Hippocampal formation (tissue), 2 donors: ENCODE results near the gene CDC26.
"Not testable (repeated sequence)": the region's sequence is repeated elsewhere in the genome, so short reads cannot be mapped to it uniquely, and the experiment has no call there.

Experiments
- DNase-seq, 2 donors: peaks; one replicate each; lab custom pipeline; 2025; lab: John Stamatoyannopoulos, UW

Gene CDC26

DNA sequence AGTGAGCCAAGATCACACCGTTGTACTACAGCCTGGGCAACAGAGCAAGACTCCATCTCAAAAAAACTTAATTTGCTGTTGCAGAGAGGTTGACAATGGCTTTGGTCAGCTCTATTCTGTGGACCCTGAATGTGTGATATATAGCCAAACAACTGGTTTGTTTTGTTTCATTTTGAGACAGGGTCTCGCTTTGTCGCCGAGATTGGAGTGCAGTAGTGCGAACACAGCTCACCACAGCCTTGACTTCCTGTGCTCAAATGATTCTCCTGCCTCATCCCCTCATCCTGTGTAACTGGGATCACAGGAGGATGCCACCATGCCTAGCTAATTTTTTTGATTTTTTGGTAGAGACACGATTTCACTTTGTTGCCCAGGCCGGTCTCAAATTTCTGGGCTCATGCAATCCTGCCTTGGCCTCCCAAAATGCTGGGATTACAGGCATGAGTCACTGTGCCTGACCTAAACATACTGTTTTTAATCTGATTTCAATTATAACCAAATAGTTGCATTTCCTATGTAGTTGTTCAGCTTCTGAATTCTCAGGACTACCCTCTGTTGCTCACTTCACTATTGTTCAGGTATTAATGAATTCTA is 18.0 kb upstream of the CDC26 start:
- DNase-seq, result no peak

DNA sequence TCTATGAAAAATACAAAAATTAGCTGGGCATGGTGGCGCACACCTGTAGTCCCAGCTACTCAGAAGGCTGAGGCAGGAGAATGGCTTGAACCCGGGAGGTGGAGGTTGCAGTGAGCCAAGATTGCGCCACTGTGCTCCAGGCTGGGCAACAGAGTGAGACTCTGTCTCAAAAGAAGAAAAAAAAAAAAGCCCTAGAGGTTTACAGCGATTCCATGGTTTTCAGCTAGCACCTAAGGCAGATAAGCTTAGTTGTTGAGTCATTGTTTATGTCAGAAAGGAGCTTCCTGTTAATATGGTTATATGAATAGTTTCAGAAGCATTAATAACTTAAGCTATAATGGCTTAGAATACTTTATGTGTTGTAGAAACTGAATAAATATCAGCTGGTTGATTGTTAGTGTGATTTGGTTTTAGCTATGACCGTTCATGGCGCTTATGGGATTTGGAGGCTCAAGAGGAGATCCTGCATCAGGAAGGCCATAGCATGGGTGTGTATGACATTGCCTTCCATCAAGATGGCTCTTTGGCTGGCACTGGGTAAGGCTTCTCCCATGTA is 14.8 kb upstream of the CDC26 start:
- DNase-seq, result no peak

GRCh38 chr9:113289091-113289490 is 13.7 kb upstream of the CDC26 start:
- DNase-seq, result no peak

DNA sequence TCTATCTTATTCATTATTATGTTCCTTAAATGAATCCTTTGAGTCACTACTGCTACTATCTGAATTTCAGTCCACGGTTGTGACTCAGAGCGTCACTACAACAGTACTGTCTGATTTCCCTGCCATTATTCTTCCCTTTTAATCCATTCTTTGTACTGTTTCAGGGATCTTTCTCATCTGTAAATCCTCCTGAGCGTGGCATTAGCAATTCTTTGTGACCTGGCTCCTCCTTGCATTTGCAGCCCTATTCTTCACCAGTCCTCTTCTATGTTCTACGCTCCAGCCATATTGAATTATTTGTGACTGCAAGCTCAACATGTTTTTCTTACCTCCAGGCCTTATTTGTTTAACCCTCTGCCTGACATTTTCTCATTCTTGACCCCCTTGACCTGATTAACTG is 6.0 kb upstream of the CDC26 start:
- DNase-seq, result no peak

DNA sequence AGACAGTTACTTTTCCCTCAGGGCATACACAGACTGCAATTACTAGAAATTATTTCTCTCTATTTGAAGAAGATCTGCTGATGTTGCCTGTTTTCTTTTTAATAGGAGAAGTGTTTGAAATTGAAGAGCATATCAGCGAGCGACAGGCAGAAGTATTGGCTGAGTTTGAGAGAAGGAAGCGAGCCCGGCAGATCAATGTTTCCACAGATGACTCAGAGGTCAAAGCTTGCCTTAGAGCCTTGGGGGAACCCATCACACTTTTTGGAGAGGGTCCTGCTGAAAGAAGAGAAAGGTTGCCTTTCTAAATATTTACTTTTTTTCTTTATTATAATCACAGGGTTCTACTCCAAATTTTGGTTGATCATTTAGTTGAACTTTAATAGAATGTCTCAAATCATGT is 3.5 kb upstream of the CDC26 start:
- no peak for DNase-seq

GRCh38 chr9:113274474-113275156 is 757 bp downstream of the CDC26 start:
- DNase-seq, result peak in 1 of 2 donors; percentile 74

GRCh38 chr9:113269871-113270270 is 5.5 kb downstream of the CDC26 start:
- no peak for DNase-seq

DNA sequence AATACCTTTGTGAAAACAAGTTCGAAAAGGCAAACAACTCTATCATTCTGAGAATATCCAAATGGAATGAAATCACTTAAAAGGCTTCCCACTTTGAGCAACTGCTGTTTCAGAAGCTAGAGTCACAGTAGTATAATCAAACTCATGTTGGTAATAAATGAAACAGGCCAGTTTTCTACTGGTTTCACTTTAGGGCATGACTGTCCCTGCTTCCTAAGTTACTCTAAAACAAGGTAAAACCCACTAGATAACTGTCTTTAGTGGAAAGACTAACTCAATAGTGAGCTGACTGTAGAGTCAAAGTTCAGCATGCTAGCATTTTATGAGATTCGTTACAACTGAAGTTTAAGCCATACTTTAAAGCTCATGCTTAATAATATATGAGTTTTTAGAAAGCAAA is 6.0 kb downstream of the CDC26 start:
- no peak for DNase-seq

DNA sequence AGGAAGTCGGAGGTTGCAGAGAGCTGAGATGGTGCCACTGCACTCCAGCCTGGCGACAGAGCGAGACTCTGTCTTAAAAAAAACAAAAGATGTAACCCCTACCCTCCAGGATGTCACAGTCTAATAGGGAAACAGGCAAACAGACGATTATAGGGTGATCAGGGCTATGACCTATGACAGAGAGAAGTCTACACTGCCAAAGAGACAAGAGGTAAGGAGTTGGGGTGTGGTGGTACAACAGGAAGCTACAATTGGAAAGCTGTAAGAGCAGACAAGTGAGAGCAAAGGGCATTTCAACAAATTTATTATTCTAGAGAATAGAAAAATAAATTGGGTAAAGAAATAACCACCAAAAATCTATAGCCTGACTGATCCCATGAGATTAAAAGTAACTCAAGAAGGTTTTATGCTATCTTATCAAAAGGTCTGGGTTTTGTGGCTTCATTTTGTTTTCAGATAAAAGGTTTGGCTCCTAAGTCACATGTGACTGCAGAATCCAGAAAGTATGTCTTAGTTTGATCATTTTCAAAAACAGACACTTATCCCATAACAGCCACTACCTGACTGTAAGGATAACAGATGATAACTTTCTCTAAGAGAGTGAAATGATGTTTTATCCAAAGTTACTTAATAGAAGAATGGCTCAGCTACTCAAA is 7.3 kb downstream of the CDC26 start:
- no peak for DNase-seq

DNA sequence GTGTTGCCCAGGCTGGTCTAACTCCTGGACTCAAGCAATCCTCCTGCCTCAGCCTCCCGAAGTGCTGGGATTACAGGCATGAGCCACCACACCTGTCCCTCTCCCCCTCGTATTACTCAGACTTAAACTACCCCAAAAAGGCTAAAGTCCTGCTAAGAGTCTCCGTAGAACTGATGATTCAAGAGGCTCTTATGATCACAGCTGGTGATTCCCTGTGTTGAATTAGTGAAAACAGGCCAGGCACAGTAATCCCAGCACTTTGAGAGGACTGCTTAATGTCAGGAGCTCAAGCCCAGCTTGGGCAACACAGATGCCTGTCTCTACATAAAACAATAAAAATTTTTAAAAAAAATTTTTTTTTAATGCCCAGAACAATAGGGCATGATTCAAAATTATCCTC is 9.2 kb downstream of the CDC26 start:
- DNase-seq, result no peak

- no peak for DNase-seq
These were observed 13.3 kb downstream of the CDC26 start for GRCh38 chr9:113261917-113262671.

GRCh38 chr9:113258282-113258681 is 17.1 kb downstream of the CDC26 start:
- DNase-seq, result no peak

- DNase-seq, result no peak
These were observed 17.5 kb downstream of the CDC26 start for GRCh38 chr9:113257863-113258262.

- DNase-seq, result no peak
These were observed 19.9 kb downstream of the CDC26 start for GRCh38 chr9:113255438-113255837.

DNA sequence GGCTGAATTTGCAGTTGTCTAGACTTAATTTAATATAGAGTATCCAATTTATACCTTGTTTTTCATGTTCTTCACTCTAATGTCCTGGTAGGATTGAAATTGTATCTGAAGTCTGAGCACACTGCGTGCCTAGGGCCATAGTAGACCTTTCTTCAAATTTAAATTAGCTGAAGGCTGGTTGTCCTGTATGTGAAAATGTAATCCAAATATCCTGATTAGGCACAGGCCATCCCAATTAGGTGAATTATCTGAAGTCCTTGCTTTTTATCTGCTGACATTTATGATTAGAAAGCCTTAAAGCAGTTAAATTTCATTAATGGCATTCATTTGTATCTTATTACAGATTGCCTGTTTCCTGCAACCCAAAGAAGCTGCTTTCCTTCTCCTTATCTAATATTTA is 20.4 kb downstream of the CDC26 start:
- DNase-seq, result no peak

DNA sequence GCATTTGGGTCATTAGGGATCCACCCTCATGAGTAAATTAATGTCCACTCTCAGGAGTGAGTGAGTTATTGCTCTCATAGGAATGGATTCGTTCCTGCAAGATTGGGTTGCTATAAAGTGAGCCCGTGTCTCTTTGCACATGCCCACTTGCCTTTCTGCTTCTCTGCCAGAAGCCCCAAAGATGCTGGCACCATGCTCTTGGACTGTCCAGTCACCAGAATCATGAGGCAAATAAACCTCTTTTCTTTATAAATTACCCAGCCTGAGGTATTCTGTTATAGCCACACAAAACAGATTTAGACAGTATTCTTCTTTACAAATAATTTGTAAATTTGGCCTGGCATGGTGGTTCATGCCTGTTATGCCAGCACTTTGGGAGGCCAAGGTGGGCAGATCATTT is 24.6 kb downstream of the CDC26 start:
- DNase-seq, result no peak

DNA sequence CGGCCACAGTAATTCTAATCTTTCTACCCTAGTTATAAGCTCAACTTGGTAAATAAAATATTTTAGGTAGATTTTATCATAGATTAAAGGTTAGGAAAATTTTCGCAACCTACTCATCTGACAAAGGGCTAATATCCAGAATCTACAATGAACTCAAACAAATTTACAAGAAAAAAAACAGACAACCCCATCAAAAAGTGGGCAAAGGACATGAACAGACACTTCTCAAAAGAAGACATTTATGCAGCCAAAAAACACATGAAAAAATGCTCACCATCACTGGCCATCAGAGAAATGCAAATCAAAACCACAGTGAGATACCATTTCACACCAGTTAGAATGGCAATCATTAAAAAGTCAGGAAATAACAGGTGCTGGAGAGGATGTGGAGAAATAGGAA is 25.7 kb downstream of the CDC26 start:
- DNase-seq, result not testable (repeated sequence)

DNA sequence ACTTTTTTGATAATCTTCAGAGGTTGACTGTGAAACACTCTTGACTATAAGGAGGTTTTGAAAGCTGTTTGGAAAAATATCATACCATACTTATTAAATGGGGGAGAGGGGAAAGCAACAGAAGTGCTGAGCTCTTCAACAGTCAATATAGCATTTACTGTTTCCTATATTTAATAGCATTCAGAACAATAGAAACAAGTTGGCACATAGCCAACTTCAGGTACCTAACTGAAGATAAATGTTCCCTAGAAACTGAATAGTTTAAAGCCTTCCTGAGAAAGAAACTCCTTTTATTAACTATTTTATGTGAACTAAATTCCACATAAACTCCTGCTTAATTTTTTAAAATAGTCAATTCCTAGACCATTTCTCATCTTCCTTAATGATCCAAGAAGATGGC is 27.7 kb downstream of the CDC26 start:
- no peak for DNase-seq

DNA sequence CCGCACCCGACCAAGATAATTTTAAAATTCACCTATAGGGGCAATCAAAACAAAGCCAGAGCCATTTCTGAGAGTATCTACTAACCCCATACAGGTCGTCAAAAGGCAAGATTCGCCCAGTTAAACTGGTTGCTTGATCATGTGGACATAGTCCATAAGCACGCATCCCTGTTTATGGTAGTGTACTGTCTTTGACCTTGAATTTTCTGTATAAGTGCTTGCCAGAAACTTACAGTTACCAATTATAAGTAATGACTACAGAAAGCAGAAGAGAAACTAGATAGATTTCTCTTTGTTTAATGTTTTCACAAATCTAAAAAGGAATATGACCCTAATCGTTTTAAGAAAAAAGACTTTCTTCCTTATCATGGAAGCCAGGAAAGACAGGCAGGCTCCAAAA is 28.4 kb downstream of the CDC26 start:
- no peak for DNase-seq

DNA sequence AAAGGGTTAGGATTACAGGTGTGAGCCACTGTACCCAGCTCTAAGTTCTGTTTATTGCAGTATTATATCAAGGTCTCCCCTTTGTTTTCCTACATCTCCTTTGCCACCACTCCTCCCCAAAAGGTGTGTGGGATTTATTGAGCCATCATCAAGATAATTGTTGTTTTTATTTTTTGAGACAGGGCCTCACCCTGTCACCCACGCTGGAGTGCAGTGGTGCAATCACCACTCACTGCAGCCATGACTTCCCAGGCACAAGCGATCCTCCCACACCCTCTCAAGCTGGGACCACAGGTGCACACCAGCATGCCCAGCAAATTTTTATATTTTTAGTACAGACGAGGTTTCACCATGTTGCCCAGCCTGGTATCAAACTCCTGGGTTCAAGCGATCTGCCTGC is 29.5 kb downstream of the CDC26 start:
- no peak for DNase-seq

DNA sequence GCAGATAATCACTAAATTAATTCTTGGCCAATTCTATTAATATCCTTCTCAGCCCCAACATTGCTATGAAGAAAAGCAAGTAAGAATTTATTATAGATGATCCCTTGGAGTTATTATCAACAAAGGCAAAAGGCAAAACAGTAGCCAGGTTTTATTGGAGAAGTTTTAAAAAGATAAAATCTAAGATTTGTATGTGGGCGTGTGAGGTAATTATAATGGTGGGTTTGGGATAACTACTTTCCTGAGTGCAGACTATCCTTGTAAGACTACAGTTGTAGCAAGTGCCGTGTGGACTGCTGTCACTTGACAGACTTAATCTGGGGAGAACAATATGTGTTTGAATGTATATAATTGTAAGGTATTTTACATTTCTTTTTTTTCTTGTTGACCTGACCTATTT is 30.8 kb downstream of the CDC26 start:
- no peak for DNase-seq

GRCh38 chr9:113241161-113241560 is 34.2 kb downstream of the CDC26 start:
- no peak for DNase-seq

GRCh38 chr9:113238859-113239232 is 36.5 kb downstream of the CDC26 start:
- no peak for DNase-seq
